Suprapubic skin (tissue), 3 donors: ENCODE measurements around the gene MADCAM1.

Source experiments
- CTCF ChIP-seq, 2 donors: fragments of 200-600 bp in 1 of 2; fragments of 450-650 bp in 1 of 2; sonication (generic) in 1 of 2; IDR thresholded peaks; one replicate each; pipeline ENCODE4 v1.5.1; 2016 to 2019; ENCODE audit warnings: antibody characterized with exemption in 2 of 2, mild to moderate bottlenecking in 1 of 2, moderate library complexity in 1 of 2
- POLR2A ChIP-seq, 2 donors: fragments of 450-650 bp; IDR thresholded peaks; one replicate each; pipeline ENCODE4 v1.6.1; 2017; ENCODE audit warnings: antibody characterized with exemption in 2 of 2, mild to moderate bottlenecking in 2 of 2, moderate library complexity in 2 of 2

GRCh38 chr19:547836-548720 is 51.8 kb downstream of the MADCAM1 start:
- no peak for TF ChIP-seq POLR2A (IDR thresholded peaks at IDR 0.05)
- TF ChIP-seq CTCF (IDR thresholded peaks at IDR 0.05), result no peak
